Liver (tissue), 3 donors: ENCODE results near the gene CD300LB.

Experiments used
- CTCF ChIP-seq: fragments of 150-350 bp; IDR thresholded peaks from 2 replicates; pipeline ENCODE4 v1.5.1; 2017; ENCODE audit warnings: improper control_type of control experiment, low read depth, low read length; ENCODE audit not compliant: missing input control
- HNF4G ChIP-seq: IDR thresholded peaks from 2 replicates; pipeline ENCODE4 v1.6.1; 2016; ENCODE audit warnings: antibody characterized with exemption
- SP1 ChIP-seq: IDR thresholded peaks from 2 replicates; pipeline ENCODE4 v1.6.1; 2018; ENCODE audit warnings: antibody characterized with exemption, mild to moderate bottlenecking
- donor health status: healthy.
- donor health status: healthy.

DNA sequence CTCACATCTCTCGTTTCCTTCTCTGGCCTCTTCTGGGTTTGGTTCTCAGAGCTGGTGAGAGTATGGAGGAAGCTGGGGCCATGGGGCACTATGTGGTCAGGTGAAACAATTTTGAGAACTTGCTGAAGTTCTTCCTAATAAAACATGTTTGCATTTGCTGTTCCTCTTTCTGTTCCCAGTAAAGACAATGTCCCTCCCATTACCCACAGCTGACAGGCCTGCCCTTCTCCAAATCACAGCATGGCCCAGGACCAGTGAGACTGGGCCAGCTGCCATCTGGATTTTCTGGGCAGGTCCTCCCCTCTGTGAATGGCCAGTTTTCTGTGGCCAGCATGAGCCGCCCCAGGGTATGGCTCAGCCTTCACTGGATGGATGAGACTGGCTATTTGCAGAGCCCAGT lies 36.1 kb upstream of the CD300LB start, which contains the start of gene CD300H:
- TF ChIP-seq HNF4G = no peak
- no peak for TF ChIP-seq CTCF
- TF ChIP-seq SP1 = no peak
